ENCODE data around the gene GPBP1. TPM values are rescaled to one million over a fixed set of nuclear protein-coding genes. Genes with fewer than 3 reads are reported as not detected.
A peak's percentile ranks its signal among the peaks of the same experiment; 100 is the strongest.
"Not testable (repeated sequence)": the region's sequence is repeated elsewhere in the genome, so short reads cannot be mapped to it uniquely, and the experiment has no call there.

The GPBP1 gene
- total RNA-seq, 2 donors from 2014 or later = 40.2 to 93.0 TPM

GRCh38 chr5:57166276-57166675 lies 7.6 kb upstream of the GPBP1 start:
- Histone ChIP-seq H3K36me3 (no peaks in the 10 kb centered on the region), H3K4me1 (ENCODE audit: control insufficient read depth in 1 of 2, low read depth in 2 of 2) (no peaks in the 10 kb centered on the region), H3K27me3 (replicated peaks; ENCODE audit: insufficient read depth) (no peaks in the 10 kb centered on the region), H3K9me3 (no peaks in the 10 kb centered on the region), H3K27ac (no peak overlapping the region), H3K4me3 (no peak overlapping the region)
- ATAC-seq (ENCODE audit: insufficient number of reproducible peaks, low FRiP score, low read depth) (no peak), DNase-seq (ENCODE audit: low spot score) (no peak)
- TF ChIP-seq, protein P1, sequence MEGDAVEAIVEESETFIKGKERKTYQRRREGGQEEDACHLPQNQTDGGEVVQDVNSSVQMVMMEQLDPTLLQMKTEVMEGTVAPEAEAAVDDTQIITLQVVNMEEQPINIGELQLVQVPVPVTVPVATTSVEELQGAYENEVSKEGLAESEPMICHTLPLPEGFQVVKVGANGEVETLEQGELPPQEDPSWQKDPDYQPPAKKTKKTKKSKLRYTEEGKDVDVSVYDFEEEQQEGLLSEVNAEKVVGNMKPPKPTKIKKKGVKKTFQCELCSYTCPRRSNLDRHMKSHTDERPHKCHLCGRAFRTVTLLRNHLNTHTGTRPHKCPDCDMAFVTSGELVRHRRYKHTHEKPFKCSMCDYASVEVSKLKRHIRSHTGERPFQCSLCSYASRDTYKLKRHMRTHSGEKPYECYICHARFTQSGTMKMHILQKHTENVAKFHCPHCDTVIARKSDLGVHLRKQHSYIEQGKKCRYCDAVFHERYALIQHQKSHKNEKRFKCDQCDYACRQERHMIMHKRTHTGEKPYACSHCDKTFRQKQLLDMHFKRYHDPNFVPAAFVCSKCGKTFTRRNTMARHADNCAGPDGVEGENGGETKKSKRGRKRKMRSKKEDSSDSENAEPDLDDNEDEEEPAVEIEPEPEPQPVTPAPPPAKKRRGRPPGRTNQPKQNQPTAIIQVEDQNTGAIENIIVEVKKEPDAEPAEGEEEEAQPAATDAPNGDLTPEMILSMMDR (IDR thresholded peaks at IDR 0.05) = no peak

- Histone ChIP-seq H3K9me3 (no peaks in the 10 kb centered on the region), H3K27me3 (replicated peaks; ENCODE audit: insufficient read depth) (no peaks in the 10 kb centered on the region), H3K36me3 (no peaks in the 10 kb centered on the region), H3K4me1 (ENCODE audit: control insufficient read depth in 1 of 2, low read depth in 2 of 2) (peaks cover 4 to 6% of the 10 kb centered on the region in 2 donors), H3K4me3 (no peak overlapping the region), H3K27ac (no peak overlapping the region)
- ATAC-seq (ENCODE audit: insufficient number of reproducible peaks, low FRiP score, low read depth) = no peak
- no peak for DNase-seq (ENCODE audit: low spot score)
- TF ChIP-seq, protein P1 (IDR thresholded peaks at IDR 0.05) = no peak
These were observed 6.7 kb upstream of the GPBP1 start for GRCh38 chr5:57167201-57167600.

- not testable (repeated sequence) for H3K4me3 ChIP-seq; ATAC-seq (ENCODE audit: insufficient number of reproducible peaks, low FRiP score, low read depth); H3K36me3 ChIP-seq; H3K27me3 ChIP-seq (replicated peaks; ENCODE audit: insufficient read depth); DNase-seq (ENCODE audit: low spot score); H3K27ac ChIP-seq; H3K9me3 ChIP-seq
- H3K4me1 ChIP-seq (ENCODE audit: control insufficient read depth in 1 of 2, low read depth in 2 of 2) = peaks cover 8 to 12% of the 10 kb centered on the region in 2 donors
These were observed 3.7 kb upstream of the GPBP1 start for GRCh38 chr5:57170116-57170515.

GRCh38 chr5:57171816-57172465 lies 1.9 kb upstream of the GPBP1 start:
- Histone ChIP-seq H3K4me3 (peak overlapping the region; percentile 86), H3K27ac (peak overlapping the region in 1 of 2 donors; percentile 95), H3K4me1 (ENCODE audit: control insufficient read depth in 1 of 2, low read depth in 2 of 2) (peaks cover 16% of the 10 kb centered on the region in 2 donors), H3K27me3 (replicated peaks; ENCODE audit: insufficient read depth) (no peaks in the 10 kb centered on the region), H3K9me3 (no peaks in the 10 kb centered on the region), H3K36me3 (no peaks in the 10 kb centered on the region)
- TF ChIP-seq, protein P1 (IDR thresholded peaks at IDR 0.05) = no peak
- DNase-seq (ENCODE audit: low spot score) (no peak), ATAC-seq (ENCODE audit: insufficient number of reproducible peaks, low FRiP score, low read depth) (no peak)

GRCh38 chr5:57172466-57173318 lies 1.2 kb upstream of the GPBP1 start:
- TF ChIP-seq, protein P1 (IDR thresholded peaks at IDR 0.05) = no peak
- Histone ChIP-seq H3K9me3 (no peaks in the 10 kb centered on the region), H3K36me3 (no peaks in the 10 kb centered on the region), H3K27me3 (replicated peaks; ENCODE audit: insufficient read depth) (no peaks in the 10 kb centered on the region), H3K27ac (peak overlapping the region; percentile 95 to 98), H3K4me1 (ENCODE audit: control insufficient read depth in 1 of 2, low read depth in 2 of 2) (peaks cover 23 to 24% of the 10 kb centered on the region in 2 donors), H3K4me3 (peak overlapping the region; percentile 86)
- peak; percentile 21 for DNase-seq (ENCODE audit: low spot score)
- ATAC-seq (ENCODE audit: insufficient number of reproducible peaks, low FRiP score, low read depth) = no peak

Data from thoracic aorta (tissue), 2 donors.